ENCODE measurements around the gene AGPAT2. TPM values are rescaled to one million over a fixed set of nuclear protein-coding genes. Genes with fewer than 3 reads are reported as not detected.

AGPAT2 gene
- total RNA-seq, 4 donors from 2014 or later: 28.8 to 43.6 (median 38.4) TPM

DNA sequence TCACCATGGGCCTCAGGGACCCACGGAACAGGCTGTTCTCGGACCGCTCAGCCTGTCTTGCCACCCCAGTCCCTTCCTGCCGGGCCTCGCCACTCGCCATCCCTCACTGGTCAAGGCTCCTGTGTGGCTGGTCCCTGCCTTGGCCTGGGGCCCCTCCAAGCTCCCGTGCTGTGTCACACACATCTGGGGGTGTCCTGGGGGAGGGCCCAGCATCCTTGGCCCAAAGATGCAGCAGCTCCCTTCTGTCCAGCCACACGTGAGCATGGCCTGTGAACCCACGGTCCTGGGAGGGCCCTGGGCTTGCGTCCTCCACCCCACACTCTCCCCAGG, 25.0 kb downstream of the AGPAT2 start:
- TF ChIP-seq POLR2AphosphoS5 (IDR thresholded peaks at IDR 0.05) (no peak), POLR2A (IDR thresholded peaks at IDR 0.05) (no peak), EP300 (IDR thresholded peaks at IDR 0.05) (no peak)
- TF ChIP-seq, protein P1, sequence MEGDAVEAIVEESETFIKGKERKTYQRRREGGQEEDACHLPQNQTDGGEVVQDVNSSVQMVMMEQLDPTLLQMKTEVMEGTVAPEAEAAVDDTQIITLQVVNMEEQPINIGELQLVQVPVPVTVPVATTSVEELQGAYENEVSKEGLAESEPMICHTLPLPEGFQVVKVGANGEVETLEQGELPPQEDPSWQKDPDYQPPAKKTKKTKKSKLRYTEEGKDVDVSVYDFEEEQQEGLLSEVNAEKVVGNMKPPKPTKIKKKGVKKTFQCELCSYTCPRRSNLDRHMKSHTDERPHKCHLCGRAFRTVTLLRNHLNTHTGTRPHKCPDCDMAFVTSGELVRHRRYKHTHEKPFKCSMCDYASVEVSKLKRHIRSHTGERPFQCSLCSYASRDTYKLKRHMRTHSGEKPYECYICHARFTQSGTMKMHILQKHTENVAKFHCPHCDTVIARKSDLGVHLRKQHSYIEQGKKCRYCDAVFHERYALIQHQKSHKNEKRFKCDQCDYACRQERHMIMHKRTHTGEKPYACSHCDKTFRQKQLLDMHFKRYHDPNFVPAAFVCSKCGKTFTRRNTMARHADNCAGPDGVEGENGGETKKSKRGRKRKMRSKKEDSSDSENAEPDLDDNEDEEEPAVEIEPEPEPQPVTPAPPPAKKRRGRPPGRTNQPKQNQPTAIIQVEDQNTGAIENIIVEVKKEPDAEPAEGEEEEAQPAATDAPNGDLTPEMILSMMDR (IDR thresholded peaks at IDR 0.05): no peak
- Histone ChIP-seq H3K4me1 (peaks cover 0 to 23% (median 5%) of the 10 kb centered on the region in 3 donors), H3K27ac (peak overlapping the region in 3 of 4 donors; percentile 65 to 72 (median 70)), H3K27me3 (peaks cover 97% of the 10 kb centered on the region), H3K36me3 (no peaks in the 10 kb centered on the region), H3K9me3 (no peaks in the 10 kb centered on the region), H3K4me3 (peak overlapping the region in 1 of 2 donors; percentile 57)
- ATAC-seq: no peak
- no CpG with 5 or more reads among the region's 10 CpGs for WGBS, 2 donors (ENCODE audit: low coverage in 1 of 2)

DNA sequence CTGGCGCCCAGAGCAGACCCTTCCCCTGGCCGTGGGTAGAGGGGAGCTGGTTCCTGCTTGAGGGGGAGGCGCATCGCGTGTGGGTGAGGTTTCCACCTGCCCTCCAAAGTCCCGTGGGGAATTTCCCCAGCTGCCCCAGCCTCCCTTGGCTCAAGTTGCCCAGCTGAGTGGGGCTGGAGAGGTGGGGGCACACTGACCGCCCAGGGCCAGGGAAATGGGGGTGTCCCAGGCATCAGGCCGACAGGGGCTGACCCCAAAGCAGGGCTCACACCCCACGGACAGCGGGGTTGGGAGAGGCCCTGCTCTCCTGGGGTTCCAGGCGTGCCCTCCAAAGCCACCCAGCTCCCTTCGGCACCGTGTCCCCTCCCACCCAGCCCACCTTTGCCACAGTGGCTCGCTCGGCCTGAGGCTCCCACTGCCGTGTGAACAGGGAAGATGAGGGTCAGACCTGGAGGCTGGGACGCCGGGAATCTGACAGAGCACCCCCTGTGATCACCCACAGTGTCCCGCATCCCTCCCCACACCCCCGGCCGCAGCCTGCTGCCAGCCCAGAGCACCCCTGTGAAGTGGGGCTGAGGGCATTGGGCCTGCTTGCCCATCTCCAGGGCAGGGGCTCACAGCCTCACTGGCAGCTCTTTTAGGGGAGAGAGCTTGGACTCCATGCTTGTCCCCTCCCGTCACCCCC, 25.5 kb downstream of the AGPAT2 start:
- peaks cover 0 to 26% (median 5%) of the 10 kb centered on the region in 3 donors for H3K4me1 ChIP-seq
- no peaks in the 10 kb centered on the region for H3K36me3 ChIP-seq
- H3K27ac ChIP-seq: peak overlapping the region in 3 of 4 donors; percentile 65 to 72 (median 70)
- TF ChIP-seq, protein P1 (IDR thresholded peaks at IDR 0.05): no peak
- TF ChIP-seq EP300 (IDR thresholded peaks at IDR 0.05) (no peak), POLR2AphosphoS5 (IDR thresholded peaks at IDR 0.05) (no peak), POLR2A (IDR thresholded peaks at IDR 0.05) (no peak)
- peaks cover 97% of the 10 kb centered on the region for H3K27me3 ChIP-seq
- no peak for ATAC-seq
- WGBS, 2 donors (ENCODE audit: low coverage in 1 of 2): 100% methylated on average over 1 of the region's 22 CpGs; no CpG with 5 or more reads in 1 of the 2 donors
- no peaks in the 10 kb centered on the region for H3K9me3 ChIP-seq
- peak overlapping the region in 1 of 2 donors; percentile 57 for H3K4me3 ChIP-seq

DNA sequence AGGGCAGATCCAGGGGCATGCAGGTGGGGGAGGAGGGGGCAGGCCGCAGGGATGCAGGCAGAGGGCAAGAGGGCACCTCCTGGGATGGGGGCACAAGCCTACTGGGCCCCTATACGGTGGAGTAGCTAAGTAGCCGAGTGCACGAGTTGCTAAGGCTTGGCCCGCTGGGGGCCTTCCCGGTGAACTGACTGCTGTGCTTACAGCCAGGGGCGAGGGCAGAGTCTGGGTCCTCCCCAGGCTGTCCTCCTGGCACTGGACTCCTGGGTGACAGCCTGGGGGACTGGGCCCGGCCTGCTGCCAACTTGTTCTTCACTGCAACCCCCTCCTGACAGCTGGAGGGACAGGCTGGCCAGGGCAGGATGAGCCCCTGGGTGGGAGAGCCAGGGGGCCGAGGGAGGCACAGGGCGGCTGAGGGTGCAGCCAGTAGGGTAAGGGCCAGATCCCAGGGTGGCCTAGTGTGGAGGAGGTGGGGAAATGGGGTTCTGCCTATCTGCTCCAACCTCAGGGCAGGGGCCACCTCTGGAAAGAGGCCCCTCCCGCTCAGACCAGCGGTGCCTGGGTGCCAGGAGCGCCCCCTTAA, 26.2 kb downstream of the AGPAT2 start:
- Histone ChIP-seq H3K36me3 (no peaks in the 10 kb centered on the region), H3K4me1 (peaks cover 0 to 24% (median 5%) of the 10 kb centered on the region in 3 donors), H3K9me3 (no peaks in the 10 kb centered on the region), H3K27me3 (peaks cover 97% of the 10 kb centered on the region), H3K4me3 (peak overlapping the region in 1 of 2 donors; percentile 57), H3K27ac (peak overlapping the region in 3 of 4 donors; percentile 65 to 72 (median 70))
- TF ChIP-seq EP300 (IDR thresholded peaks at IDR 0.05): no peak
- TF ChIP-seq, protein P1 (IDR thresholded peaks at IDR 0.05): no peak
- no peak for TF ChIP-seq POLR2AphosphoS5 (IDR thresholded peaks at IDR 0.05)
- TF ChIP-seq POLR2A (IDR thresholded peaks at IDR 0.05): no peak
- no CpG with 5 or more reads among the region's 13 CpGs for WGBS, 2 donors (ENCODE audit: low coverage in 1 of 2)
- ATAC-seq: no peak

DNA sequence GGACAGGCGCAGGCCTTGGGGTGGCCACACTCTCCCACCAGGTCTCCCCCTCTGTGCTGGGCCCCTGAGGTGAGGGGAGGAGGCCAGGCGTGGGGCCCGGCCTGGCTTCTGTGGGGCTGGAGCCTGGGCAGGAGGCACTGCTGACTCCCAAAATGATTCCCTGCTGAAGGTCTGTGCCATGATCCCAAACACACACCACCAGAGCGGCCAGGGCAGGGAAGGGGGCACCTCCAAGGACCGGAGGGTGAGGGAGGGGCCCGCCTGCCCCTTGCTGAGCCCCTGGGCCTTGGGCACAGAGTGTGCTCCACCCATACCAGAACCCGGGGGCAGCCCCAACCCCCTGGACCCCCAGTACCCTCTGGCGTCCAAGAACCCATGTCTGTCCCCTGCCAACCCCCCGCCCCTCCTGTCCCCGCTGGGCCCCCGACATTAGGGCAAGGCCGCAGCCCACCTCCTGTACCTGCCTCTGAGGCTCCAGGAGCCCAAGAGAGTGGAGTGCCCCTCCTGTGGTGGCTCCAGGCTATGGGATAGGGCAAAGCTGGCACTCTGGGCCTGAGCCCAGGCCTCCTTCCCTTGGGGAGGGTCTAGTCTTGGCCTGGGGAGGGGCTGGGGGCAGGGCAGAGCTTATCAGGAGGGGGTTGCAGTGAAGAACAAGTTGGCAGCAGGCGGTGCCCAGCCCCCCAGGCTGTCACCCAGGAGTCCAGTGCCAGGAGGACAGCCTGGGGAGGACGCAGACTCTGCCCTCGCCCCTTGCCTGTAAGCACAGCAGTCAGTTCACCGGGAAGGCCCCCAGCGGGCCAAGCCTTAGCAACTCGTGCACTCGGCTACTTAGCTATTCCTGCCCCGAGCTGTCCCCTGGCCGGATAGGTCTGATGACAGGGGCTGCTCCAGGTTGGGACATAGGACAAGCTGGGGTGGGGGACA, 27.1 kb downstream of the AGPAT2 start:
- H3K27me3 ChIP-seq: peaks cover 99% of the 10 kb centered on the region
- ATAC-seq: no peak
- TF ChIP-seq POLR2AphosphoS5 (IDR thresholded peaks at IDR 0.05) (no peak), POLR2A (IDR thresholded peaks at IDR 0.05) (no peak), EP300 (IDR thresholded peaks at IDR 0.05) (no peak)
- TF ChIP-seq, protein P1 (IDR thresholded peaks at IDR 0.05): no peak

More for the DNA sequence above, 27.1 kb downstream of the AGPAT2 start:
- WGBS, 2 donors (ENCODE audit: low coverage in 1 of 2): 80% methylated on average over 7 of the region's 21 CpGs; no CpG with 5 or more reads in 1 of the 2 donors
- H3K36me3 ChIP-seq: no peaks in the 10 kb centered on the region
- H3K27ac ChIP-seq: peak overlapping the region in 3 of 4 donors; percentile 65 to 72 (median 70)
- H3K4me3 ChIP-seq: peak overlapping the region in 1 of 2 donors; percentile 57
- H3K9me3 ChIP-seq: no peaks in the 10 kb centered on the region
- peaks cover 0 to 25% (median 2%) of the 10 kb centered on the region in 3 donors for H3K4me1 ChIP-seq

Measured in gastroesophageal sphincter (tissue), 4 donors.